Prostate gland (tissue), 2 donors: ENCODE measurements around the gene ZNRD2. TPM values are rescaled to one million over a fixed set of nuclear protein-coding genes. Genes with fewer than 3 reads are reported as not detected.

Experiments used
- DNase-seq: peaks from one replicate; pipeline ENCODE4 v3.0.0-alpha.2; 2019; ENCODE audit warnings: low spot score
- H3K27ac ChIP-seq, 2 donors: fragments of 200-600 bp; sonication (generic); 2 replicates each; pipeline ENCODE4 v1.5.1; 2017 to 2019
- H3K27me3 ChIP-seq: fragments of 200-600 bp; sonication (generic); replicated peaks from 2 replicates; pipeline ENCODE4 v1.5.1; 2019; ENCODE audit not compliant: insufficient read depth
- H3K36me3 ChIP-seq, 2 donors: fragments of 200-600 bp; sonication (generic); 1 replicate in 1 of 2; 2 replicates in 1 of 2; pipeline versions ENCODE4 v1.5.1 to v1.8.1; 2017 to 2019
- H3K4me1 ChIP-seq: fragments of 200-600 bp; sonication (generic); replicated peaks from 2 replicates; pipeline ENCODE4 v1.5.1; 2019
- H3K4me3 ChIP-seq, 2 donors: fragments of 200-600 bp; sonication (generic); 2 replicates each; pipeline ENCODE4 v1.5.1; 2017 to 2019
- H3K9me3 ChIP-seq: fragments of 200-600 bp; sonication (generic); 2 replicates; pipeline ENCODE4 v1.5.1; 2017
- CTCF ChIP-seq, 4 experiments: fragments of 200-600 bp in 2 of 4; fragments of 450-650 bp in 2 of 4; sonication (generic) in 2 of 4; IDR thresholded peaks; 1 replicate in 3 of 4; 2 replicates in 1 of 4; pipeline ENCODE4 v1.5.1; 2016 to 2019; ENCODE audit warnings: antibody characterized with exemption in 4 of 4, mild to moderate bottlenecking in 2 of 4, moderate library complexity in 2 of 4
- POLR2A ChIP-seq: fragments of 450-650 bp; IDR thresholded peaks from one replicate; pipeline ENCODE4 v1.6.1; 2016; ENCODE audit warnings: antibody characterized with exemption, mild to moderate bottlenecking
- POLR2AphosphoS5 ChIP-seq: sonication (generic); formaldehyde crosslinking; IDR thresholded peaks from one replicate; pipeline ENCODE4 v1.6.1; 2017; ENCODE audit warnings: antibody characterized with exemption
- WGBS: methylation state at CpG from one replicate; pipeline ENCODE4 v1.1.5; 2018; 5-methylcytosine and 5-hydroxymethylcytosine counted together
- intact Hi-C: fragments of 100-400 bp; cut with DNase I; formaldehyde crosslinking; loops from one replicate; pipeline ENCODE4 v1.14.2; 2022
- total RNA-seq, 2 donors: library from RNA; depleted of rRNA; stranded (reverse); fragments of >200 nt; gene quantifications; one replicate each; pipeline ENCODE4 v1.1.0, GENCODE V29; 2016

ZNRD2 gene
- total RNA-seq, 2 donors from 2014 or later, result 72.8 to 98.1 TPM

GRCh38 chr11:65539744-65540289 lies 30.5 kb upstream of the ZNRD2 start:
- no peaks in the 10 kb centered on the region for H3K27me3 ChIP-seq
- peak; percentile 61 for TF ChIP-seq POLR2A
- TF ChIP-seq POLR2AphosphoS5, result no peak
- peak in 1 of 4 experiments; percentile 48 for TF ChIP-seq CTCF (IDR thresholded peaks at IDR 0.05)
- peak; percentile 80 for DNase-seq
- peaks cover 5 to 20% of the 10 kb centered on the region in 2 donors for H3K36me3 ChIP-seq
- H3K4me1 ChIP-seq, result peaks cover 17% of the 10 kb centered on the region
- H3K27ac ChIP-seq, result peak overlapping the region; percentile 80 to 89
- H3K9me3 ChIP-seq, result no peaks in the 10 kb centered on the region
- intact Hi-C loops, result loop anchor here (2.0 kb wide), 1 partner anchor 31 kb away; the partner anchor contains the start of gene ZNRD2
- peak overlapping the region; percentile 45 to 50 for H3K4me3 ChIP-seq
- WGBS, result 16% methylated on average over 51 of the region's 60 CpGs

GRCh38 chr11:65540290-65541092 lies 29.8 kb upstream of the ZNRD2 start:
- Histone ChIP-seq H3K9me3 (no peaks in the 10 kb centered on the region), H3K27me3 (no peaks in the 10 kb centered on the region), H3K27ac (peak overlapping the region; percentile 80 to 89), H3K4me1 (peaks cover 17% of the 10 kb centered on the region), H3K4me3 (peak overlapping the region; percentile 45 to 50), H3K36me3 (peaks cover 0 to 20% of the 10 kb centered on the region in 2 donors)
- TF ChIP-seq POLR2AphosphoS5 (peak; percentile 45), POLR2A (peak; percentile 58), CTCF (IDR thresholded peaks at IDR 0.05) (peak; percentile 81 to 98 (median 91))
- intact Hi-C loops, result loop anchor here (2.0 kb wide), 1 partner anchor 30 kb away; the partner anchor contains the start of gene ZNRD2
- WGBS, result 12% methylated on average over 46 of the region's 78 CpGs
- DNase-seq, result peak; percentile 84

- peaks cover 17% of the 10 kb centered on the region for H3K4me1 ChIP-seq
- TF ChIP-seq POLR2A (no peak), POLR2AphosphoS5 (peak; percentile 81), CTCF (IDR thresholded peaks at IDR 0.05) (peak in 1 of 4 experiments; percentile 8)
- peak overlapping the region; percentile 80 to 89 for H3K27ac ChIP-seq
- no peaks in the 10 kb centered on the region for H3K9me3 ChIP-seq
- intact Hi-C loops, result loop anchor here (2.0 kb wide), 1 partner anchor 29 kb away; the partner anchor contains the start of gene ZNRD2
- no peaks in the 10 kb centered on the region for H3K27me3 ChIP-seq
- peak overlapping the region; percentile 45 to 50 for H3K4me3 ChIP-seq
- WGBS, result 43% methylated on average over 18 of the region's 18 CpGs
- no peak for DNase-seq
- H3K36me3 ChIP-seq, result peaks cover 0 to 19% of the 10 kb centered on the region in 2 donors
Observed at GRCh38 chr11:65541093-65541982, 28.9 kb upstream of the ZNRD2 start.

- Histone ChIP-seq H3K4me3 (no peak overlapping the region), H3K4me1 (peaks cover 17% of the 10 kb centered on the region), H3K36me3 (peaks cover 0 to 9% of the 10 kb centered on the region in 2 donors), H3K27ac (peak overlapping the region; percentile 80 to 89), H3K27me3 (no peaks in the 10 kb centered on the region), H3K9me3 (no peaks in the 10 kb centered on the region)
- intact Hi-C loops, result no loop called here
- WGBS, result 93% methylated on average over 3 of the region's 3 CpGs
- DNase-seq, result no peak
- TF ChIP-seq CTCF (IDR thresholded peaks at IDR 0.05), result no peak
- TF ChIP-seq POLR2A, result no peak
- TF ChIP-seq POLR2AphosphoS5, result no peak
Observed at GRCh38 chr11:65542738-65543390, 27.4 kb upstream of the ZNRD2 start.
